DMS153 treated with DMSO at 0.1 percent for 48 hours (cell line): Measurements from ENCODE around the gene THAP10.

ENCODE experiments used
- DNase-seq: peaks from one replicate; lab custom pipeline; 2025; ENCODE audit not compliant: unreplicated experiment; lab: John Stamatoyannopoulos, UW

Gene THAP10

GRCh38 chr15:70854666-70854976, 37.6 kb downstream of the THAP10 start:
- DNase-seq = no peak

GRCh38 chr15:70853973-70854665, 38.1 kb downstream of the THAP10 start, which contains the start of gene LARP6:
TSS of gene LARP6 (minus strand) at chr15:70854157. CDS start at chr15:70854088, 69 bp downstream.
- DNase-seq = no peak

GRCh38 chr15:70853318-70853972, 38.8 kb downstream of the THAP10 start:
- DNase-seq = no peak

- DNase-seq = no peak
These were observed 39.5 kb downstream of the THAP10 start for GRCh38 chr15:70852501-70853317.

- no peak for DNase-seq
These were observed 40.3 kb downstream of the THAP10 start for GRCh38 chr15:70851889-70852288.

- no peak for DNase-seq
These were observed 46.5 kb downstream of the THAP10 start for GRCh38 chr15:70845602-70846360.

- no peak for DNase-seq
These were observed 54.8 kb downstream of the THAP10 start for GRCh38 chr15:70837476-70837875.

GRCh38 chr15:70835841-70836240, 56.4 kb downstream of the THAP10 start:
- DNase-seq = no peak

- DNase-seq = no peak
These were observed 56.8 kb downstream of the THAP10 start for GRCh38 chr15:70835415-70835814.

- DNase-seq = no peak
These were observed 57.2 kb downstream of the THAP10 start for GRCh38 chr15:70834999-70835398.

GRCh38 chr15:70833861-70834765, 58.1 kb downstream of the THAP10 start:
- DNase-seq = no peak

- no peak for DNase-seq
These were observed 58.8 kb downstream of the THAP10 start for GRCh38 chr15:70833422-70833821.

GRCh38 chr15:70832176-70832575, 60.1 kb downstream of the THAP10 start:
- DNase-seq = no peak
